Endothelial cell of umbilical vein (primary cell): ENCODE data around the gene GRM4.

Experiments
- CTCF ChIP-seq, 2 donors: IDR thresholded peaks; 1 replicate in 1 of 2; 2 replicates in 1 of 2; pipeline ENCODE4 v1.5.1; 2011; ENCODE audit warnings: low read length in 2 of 2, mild to moderate bottlenecking in 2 of 2, moderate library complexity in 2 of 2, control low read depth in 1 of 2, inconsistent platforms in 1 of 2, low read depth in 1 of 2; ENCODE audit not compliant: insufficient read depth in 1 of 2; ENCODE audit errors: extremely low read depth in 1 of 2
- EZH2 ChIP-seq: IDR thresholded peaks from 2 replicates; pipeline ENCODE4 v1.6.1; 2012; ENCODE audit warnings: borderline replicate concordance, low read depth, mild to moderate bottlenecking, moderate library complexity, low read length, inconsistent platforms; ENCODE audit not compliant: severe bottlenecking
- MAX ChIP-seq: IDR thresholded peaks from 2 replicates; pipeline ENCODE4 v1.6.1; 2011; ENCODE audit not compliant: insufficient read depth, insufficient read length
- POLR2A ChIP-seq: IDR thresholded peaks from 2 replicates; pipeline ENCODE4 v1.6.1; 2012; ENCODE audit warnings: low read depth, mild to moderate bottlenecking, control low read depth, low read length

- TF ChIP-seq EZH2 (no peak), POLR2A (no peak), CTCF (IDR thresholded peaks at IDR 0.05; ENCODE audit: extremely low read depth in 1 of 2, insufficient read depth in 1 of 2, low read depth in 1 of 2, low read length in 2 of 2) (no peak), MAX (no peak)
These were observed 81.2 kb downstream of the GRM4 start for GRCh38 chr6:34064675-34065074.
